ENCODE data around the gene MPPE1.

The MPPE1 gene

GRCh38 chr18:11884396-11885030, 23.6 kb downstream of the MPPE1 start:
- no peak for DNase-seq (ENCODE audit: low read depth)

GRCh38 chr18:11883153-11883552, 25.0 kb downstream of the MPPE1 start:
- no peak for DNase-seq (ENCODE audit: low read depth)

GRCh38 chr18:11882636-11883035, 25.5 kb downstream of the MPPE1 start:
- no peak for DNase-seq (ENCODE audit: low read depth)

- no peak for DNase-seq (ENCODE audit: low read depth)
Observed at GRCh38 chr18:11880586-11881304, 27.4 kb downstream of the MPPE1 start.

- no peak for DNase-seq (ENCODE audit: low read depth)
Observed at GRCh38 chr18:11877497-11878135, 30.5 kb downstream of the MPPE1 start.

- no peak for DNase-seq (ENCODE audit: low read depth)
Observed at GRCh38 chr18:11874676-11875075, 33.4 kb downstream of the MPPE1 start.

- DNase-seq (ENCODE audit: low read depth), result no peak
Observed at GRCh38 chr18:11873670-11874340, 34.3 kb downstream of the MPPE1 start.

- no peak for DNase-seq (ENCODE audit: low read depth)
Observed at GRCh38 chr18:11872479-11873136, 35.5 kb downstream of the MPPE1 start.

- DNase-seq (ENCODE audit: low read depth), result no peak
Observed at GRCh38 chr18:11871501-11871900, 36.6 kb downstream of the MPPE1 start.

GRCh38 chr18:11868230-11868629, 39.9 kb downstream of the MPPE1 start:
- no peak for DNase-seq (ENCODE audit: low read depth)

GRCh38 chr18:11866764-11867163, 41.4 kb downstream of the MPPE1 start:
- DNase-seq (ENCODE audit: low read depth), result no peak

- no peak for DNase-seq (ENCODE audit: low read depth)
Observed at GRCh38 chr18:11866329-11866728, 41.8 kb downstream of the MPPE1 start.

- no peak for DNase-seq (ENCODE audit: low read depth)
Observed at GRCh38 chr18:11865071-11865470, 43.0 kb downstream of the MPPE1 start.

GRCh38 chr18:11864471-11864870, 43.6 kb downstream of the MPPE1 start:
- no peak for DNase-seq (ENCODE audit: low read depth)

GRCh38 chr18:11862468-11863137, 45.5 kb downstream of the MPPE1 start:
- no peak for DNase-seq (ENCODE audit: low read depth)

GRCh38 chr18:11861583-11862288, 46.4 kb downstream of the MPPE1 start:
- DNase-seq (ENCODE audit: low read depth), result no peak

- no peak for DNase-seq (ENCODE audit: low read depth)
Observed at GRCh38 chr18:11860594-11861450, 47.3 kb downstream of the MPPE1 start.

GRCh38 chr18:11859903-11860407, 48.2 kb downstream of the MPPE1 start:
- DNase-seq (ENCODE audit: low read depth), result no peak

GRCh38 chr18:11859282-11859830, 48.8 kb downstream of the MPPE1 start:
- no peak for DNase-seq (ENCODE audit: low read depth)
